Suppressor macrophage treated with lipopolysaccharide for 4 hours (primary cell): ENCODE measurements around the gene NDUFS1.
"Not testable (repeated sequence)": the region's sequence is repeated elsewhere in the genome, so short reads cannot be mapped to it uniquely, and the experiment has no call there.

ENCODE experiments used
- DNase-seq: peaks from one replicate; pipeline ENCODE4 v3.0.0-alpha.2; 2020

Gene NDUFS1

GRCh38 chr2:206095536-206096332 lies 63.5 kb downstream of the NDUFS1 start:
- no peak for DNase-seq

GRCh38 chr2:206092297-206092696 lies 66.9 kb downstream of the NDUFS1 start:
- DNase-seq, result no peak

- DNase-seq, result no peak
Observed at GRCh38 chr2:206088248-206088647, 71.0 kb downstream of the NDUFS1 start.

- DNase-seq, result peak; percentile 17
Observed at GRCh38 chr2:206086716-206087350, 72.4 kb downstream of the NDUFS1 start.

- peak; percentile 89 for DNase-seq
Observed at GRCh38 chr2:206085742-206086445, 73.3 kb downstream of the NDUFS1 start, which contains the start of gene INO80D. Gene INO80D, minus strand, starts transcription at chr2:206086174. Its CDS starts 23,158 bp downstream, at chr2:206063016.

- peak; percentile 53 for DNase-seq
Observed at GRCh38 chr2:206084870-206085741, 74.1 kb downstream of the NDUFS1 start.

GRCh38 chr2:206084439-206084869 lies 74.8 kb downstream of the NDUFS1 start:
- peak; percentile 67 for DNase-seq

GRCh38 chr2:206083602-206084438 lies 75.4 kb downstream of the NDUFS1 start:
- peak; percentile 21 for DNase-seq

GRCh38 chr2:206082298-206082843 lies 76.9 kb downstream of the NDUFS1 start:
- no peak for DNase-seq

GRCh38 chr2:206080927-206081326 lies 78.3 kb downstream of the NDUFS1 start:
- no peak for DNase-seq

- no peak for DNase-seq
Observed at GRCh38 chr2:206079699-206080465, 79.4 kb downstream of the NDUFS1 start.

GRCh38 chr2:206077879-206078278 lies 81.4 kb downstream of the NDUFS1 start:
- DNase-seq, result not testable (repeated sequence)

- no peak for DNase-seq
Observed at GRCh38 chr2:206075113-206075512, 84.1 kb downstream of the NDUFS1 start.

- peak; percentile 12 for DNase-seq
Observed at GRCh38 chr2:206071807-206072206, 87.4 kb downstream of the NDUFS1 start.

- DNase-seq, result no peak
Observed at GRCh38 chr2:206069417-206069816, 89.8 kb downstream of the NDUFS1 start.

GRCh38 chr2:206068207-206068606 lies 91.0 kb downstream of the NDUFS1 start:
- no peak for DNase-seq
